ENCODE data around the gene SLC25A33.
A peak's percentile ranks its signal among the peaks of the same experiment; 100 is the strongest.
"Not testable (repeated sequence)": the region's sequence is repeated elsewhere in the genome, so short reads cannot be mapped to it uniquely, and the experiment has no call there.

Gene SLC25A33, protein sequence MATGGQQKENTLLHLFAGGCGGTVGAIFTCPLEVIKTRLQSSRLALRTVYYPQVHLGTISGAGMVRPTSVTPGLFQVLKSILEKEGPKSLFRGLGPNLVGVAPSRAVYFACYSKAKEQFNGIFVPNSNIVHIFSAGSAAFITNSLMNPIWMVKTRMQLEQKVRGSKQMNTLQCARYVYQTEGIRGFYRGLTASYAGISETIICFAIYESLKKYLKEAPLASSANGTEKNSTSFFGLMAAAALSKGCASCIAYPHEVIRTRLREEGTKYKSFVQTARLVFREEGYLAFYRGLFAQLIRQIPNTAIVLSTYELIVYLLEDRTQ

DNA sequence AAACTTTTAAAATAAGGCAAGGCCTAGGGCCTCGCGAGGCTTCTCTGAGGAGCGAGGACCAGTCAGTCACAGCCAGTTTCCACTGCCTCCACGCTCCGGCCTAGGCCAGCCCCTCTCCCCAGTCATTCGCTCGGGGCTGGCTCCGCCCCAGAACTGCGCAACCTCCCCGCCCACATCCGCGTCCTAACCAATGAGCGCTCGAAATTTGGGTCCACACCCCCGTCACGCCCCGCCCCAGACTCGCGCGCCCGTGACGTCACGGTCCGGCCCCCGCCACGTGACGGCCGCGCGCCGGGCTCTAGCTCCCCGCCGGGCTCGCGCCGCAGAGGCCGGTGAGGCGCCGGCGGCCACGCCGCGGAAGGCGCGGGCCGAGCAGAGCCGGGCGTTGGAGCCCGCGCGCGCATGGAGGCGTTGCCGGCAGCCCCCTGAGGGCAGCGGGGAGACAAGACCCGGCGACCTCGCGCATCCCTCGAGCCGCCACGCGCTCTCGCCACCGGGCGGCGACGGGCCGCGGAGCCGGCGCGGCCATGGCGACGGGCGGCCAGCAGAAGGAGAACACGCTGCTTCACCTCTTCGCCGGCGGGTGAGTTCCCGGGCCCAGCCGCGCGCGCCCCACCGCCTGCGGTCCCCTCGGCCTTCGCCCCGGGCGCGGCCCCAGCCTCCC is at the start of gene SLC25A33:
TSS of gene SLC25A33 (plus strand) at position 301 of the 664 bp plus-strand sequence. CDS start at position 528, 227 bp downstream.
- peak; percentile 96 for DNase-seq (ENCODE audit: low read depth)

DNA sequence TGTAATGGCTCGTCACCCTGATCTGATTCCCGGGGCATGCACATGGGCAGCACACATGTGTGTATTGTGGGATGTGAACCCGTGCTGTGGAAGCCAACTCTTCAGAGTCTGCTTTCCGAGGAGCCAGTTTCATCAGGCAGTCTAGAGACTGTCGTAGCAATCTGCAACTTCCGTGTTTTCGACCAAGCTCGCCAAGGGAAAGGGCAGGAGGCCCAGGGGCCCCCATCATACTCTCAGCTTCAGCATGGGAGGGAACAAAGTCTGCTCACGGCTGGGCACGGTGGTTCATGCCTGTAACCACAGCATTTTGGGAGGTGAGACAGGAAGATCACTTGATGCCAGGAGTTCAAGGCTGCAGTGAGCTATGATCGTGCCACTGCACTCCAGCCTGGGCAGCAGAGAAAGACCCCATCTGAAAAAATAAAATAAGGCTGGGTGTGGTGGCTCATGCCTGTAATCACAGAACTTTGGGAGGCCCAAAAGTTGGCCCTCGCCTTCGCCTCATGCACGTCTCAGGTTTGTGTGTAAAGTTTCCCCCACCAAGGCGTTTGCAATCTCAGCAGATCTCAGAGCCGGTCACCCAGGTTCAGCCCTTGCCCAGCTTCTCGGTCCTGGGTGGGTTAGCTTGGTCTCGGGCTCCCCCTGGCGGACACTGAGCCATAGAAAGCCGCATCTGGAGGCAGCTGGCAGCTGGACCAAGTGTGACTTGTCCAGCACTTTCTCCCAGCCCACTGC is 48.5 kb upstream of the SLC25A33 start:
- peak; percentile 70 for DNase-seq (ENCODE audit: low read depth)

DNA sequence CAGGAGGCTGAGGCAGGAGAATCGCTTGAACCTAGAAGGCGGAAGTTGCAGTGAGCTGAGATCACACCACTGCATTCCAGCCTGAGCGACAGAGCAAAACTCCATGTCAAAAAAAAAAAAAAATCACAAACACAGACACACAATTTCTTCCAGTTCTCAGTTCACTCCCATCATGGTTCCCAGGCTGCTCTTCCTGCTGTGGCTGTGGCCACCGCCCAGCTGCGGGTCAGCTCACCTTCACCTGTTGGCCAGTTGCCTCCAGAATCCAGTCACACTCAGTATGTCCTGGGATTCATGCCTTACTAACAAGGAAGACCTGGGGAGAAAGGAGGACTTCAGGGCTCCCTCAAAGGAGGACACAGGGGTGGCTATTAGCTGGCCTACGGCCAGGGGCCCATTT is 45.9 kb upstream of the SLC25A33 start:
- no peak for DNase-seq (ENCODE audit: low read depth)

DNA sequence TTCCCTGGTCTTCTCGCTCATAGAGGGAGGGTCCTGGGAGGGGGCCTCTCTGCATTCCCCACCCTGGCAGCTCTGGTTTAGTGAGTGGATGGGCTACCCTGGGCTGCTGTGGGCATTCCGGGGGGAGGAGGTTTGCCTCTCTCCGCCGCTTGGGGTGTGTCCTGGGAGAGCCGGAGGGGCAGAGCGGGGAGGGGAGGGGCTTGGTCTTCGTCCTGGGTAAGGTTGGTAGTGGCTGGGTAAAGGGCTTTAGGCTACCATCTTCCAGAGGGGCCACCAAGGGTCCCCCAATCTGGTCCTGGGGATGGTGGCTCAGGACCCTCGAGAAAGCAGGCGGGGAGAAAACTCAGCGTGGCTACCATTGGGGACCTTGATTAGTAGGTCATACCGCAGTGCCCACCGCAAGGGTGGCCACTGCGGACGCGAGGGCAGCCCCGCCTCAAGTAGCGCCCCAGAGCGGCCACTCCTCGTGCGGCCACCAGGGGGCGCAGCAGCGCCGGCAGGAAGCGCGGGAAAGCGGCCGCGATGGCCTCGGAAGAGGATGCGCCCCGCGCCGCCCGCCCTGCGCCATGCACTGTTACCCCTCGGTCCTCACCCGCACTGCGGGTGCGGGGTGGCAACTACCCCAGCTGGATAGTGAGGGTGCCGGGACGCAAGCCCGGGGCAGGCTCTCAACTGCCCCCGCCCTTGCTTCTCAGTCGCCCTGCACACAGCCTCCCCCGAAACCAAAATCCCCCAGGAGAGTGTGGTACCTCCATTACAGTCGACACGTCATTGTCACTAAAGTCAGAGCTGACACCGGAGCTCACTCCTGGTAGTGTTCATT is 44.1 kb upstream of the SLC25A33 start:
- peak; percentile 10 for DNase-seq (ENCODE audit: low read depth)

DNA sequence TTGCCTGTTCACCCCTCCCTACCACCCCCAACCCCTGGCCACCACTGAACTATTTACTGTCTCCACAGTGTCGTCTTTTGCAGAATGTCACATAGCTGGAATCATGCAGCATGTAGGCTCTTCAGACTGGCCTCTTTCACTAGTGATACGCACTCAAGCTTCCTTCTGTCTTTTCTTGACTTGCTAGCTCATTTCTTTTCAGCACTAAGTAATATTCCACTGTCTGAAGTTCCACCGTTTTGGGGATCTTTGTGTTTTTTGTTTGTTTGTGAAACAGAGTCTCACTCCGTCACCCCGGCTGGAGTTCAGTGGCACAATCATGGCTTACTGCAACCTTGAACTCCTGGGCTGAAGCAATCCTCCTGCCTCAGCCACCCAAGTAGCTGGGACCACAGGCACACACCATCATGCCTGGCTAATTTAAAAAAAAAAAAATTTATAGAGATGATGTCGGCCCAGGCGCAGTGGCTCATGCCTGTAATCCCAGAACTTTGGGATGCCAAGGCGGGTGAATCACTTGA is 43.4 kb upstream of the SLC25A33 start:
- DNase-seq (ENCODE audit: low read depth), result no peak

DNA sequence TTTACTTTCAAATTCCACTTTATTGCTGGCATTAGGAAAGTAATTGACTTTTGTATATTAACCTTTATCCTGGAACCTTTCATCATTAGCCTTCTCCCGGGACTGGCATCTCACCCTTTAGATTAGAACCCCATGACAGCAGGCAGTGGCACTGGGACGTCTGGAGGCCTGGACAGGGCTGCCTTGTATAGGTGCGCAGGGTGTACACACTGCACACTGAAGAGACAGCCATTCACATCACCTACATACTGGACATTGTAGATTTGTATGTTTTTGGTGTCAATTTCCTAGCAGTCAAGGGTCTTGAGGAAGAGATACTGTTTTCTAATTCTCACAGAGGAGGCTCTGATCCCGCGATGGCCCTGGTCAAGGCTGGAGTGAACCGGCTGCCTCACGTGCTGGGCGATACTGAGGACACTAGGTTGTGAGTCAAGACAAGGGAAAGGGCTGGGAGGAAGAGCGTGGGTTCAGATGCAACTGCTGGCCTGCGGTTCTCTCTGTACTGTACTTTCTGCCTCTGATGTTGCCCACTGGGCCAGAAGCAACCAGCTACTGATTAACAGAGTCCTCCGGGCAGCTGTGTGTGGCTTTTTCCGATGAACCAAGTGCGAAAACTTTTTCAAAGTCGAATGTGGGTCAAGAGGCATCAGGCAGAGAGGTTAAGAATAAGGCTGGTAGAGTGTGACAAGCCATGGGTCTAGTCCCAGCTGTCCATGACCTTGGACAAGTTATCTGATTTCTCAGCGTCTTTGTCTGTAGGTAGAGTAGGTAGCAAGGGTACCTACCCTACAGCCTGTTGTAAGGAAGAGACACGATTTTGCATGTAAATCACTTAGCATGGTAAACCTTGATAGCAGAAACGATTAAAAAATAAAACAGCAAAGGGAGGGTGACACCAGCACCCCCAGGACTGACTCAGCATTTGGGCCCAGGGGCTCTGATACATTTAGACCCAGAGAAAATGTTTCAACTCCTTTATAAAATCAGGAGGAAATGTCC is 38.2 kb upstream of the SLC25A33 start:
- no peak for DNase-seq (ENCODE audit: low read depth)

DNA sequence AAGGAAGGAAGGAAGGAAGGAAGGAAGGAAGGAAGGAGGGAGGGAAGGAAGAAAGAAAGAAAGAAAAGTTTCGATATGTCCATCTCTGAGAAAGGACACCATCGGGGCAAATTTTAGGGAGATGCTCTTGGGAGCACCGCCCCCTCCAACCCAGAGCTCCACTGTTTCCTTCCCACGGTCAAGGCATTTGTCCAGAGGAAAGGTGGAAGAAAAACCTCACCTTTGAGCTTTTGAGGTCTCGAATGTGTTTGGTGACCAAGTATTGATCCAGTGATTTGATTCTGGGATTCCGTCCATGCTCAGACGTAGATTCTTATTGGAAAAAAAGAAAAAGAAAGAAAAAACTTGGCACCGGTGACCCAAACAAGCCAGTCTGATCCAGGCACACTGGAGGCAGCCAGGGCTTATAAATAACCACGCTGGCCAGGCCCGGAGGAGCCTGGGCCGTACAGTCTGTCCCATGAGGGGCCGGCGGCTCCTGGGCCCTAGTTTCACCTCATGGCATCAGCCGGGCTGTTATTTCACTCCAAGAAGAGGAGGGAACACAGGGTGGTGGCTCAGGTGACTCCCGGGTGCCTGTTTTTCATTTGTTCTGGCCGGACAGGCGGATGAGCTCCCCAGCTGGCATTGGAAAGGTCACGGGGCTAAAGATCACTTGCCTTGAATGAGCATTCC is 36.1 kb upstream of the SLC25A33 start:
- DNase-seq (ENCODE audit: low read depth), result no peak

DNA sequence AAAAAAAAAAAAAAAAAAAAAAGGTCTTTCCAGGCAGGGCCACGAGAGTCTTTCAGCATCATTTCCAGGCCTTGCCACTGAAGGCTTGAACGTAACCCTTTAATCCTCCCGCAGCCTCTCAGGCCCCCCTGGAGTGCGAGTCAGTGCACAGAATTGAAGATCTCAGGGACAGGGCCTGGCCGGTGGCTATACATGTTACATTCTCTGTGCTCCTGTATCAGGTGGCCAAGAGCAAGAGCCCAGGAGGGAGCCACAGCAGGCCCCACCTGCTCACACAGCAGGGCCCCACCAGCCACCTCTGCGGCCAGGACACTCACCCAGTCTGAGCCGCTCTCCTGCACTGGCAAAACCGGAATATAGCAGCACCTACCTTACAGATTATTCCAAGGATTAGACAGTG is 34.1 kb upstream of the SLC25A33 start:
- DNase-seq (ENCODE audit: low read depth), result no peak

DNA sequence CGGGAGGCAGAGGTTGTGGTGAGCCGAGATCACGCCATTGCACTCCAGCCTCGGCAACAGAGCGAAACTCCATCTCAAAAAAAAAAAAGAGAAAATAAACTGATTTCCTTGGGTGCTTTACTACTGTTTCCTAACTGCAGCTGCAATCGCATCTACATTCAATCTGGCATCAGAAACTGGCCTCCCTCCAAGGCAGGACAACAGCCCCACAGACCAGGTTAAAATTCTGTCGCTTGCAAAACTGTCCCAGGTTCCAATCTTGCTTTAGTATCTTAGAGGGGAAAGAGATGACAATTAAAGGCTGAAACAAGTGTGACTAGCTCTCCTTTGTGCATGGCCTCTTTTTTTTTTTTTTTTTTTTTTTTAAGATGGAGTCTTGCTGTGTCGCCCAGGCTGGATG is 32.4 kb upstream of the SLC25A33 start:
- no peak for DNase-seq (ENCODE audit: low read depth)

DNA sequence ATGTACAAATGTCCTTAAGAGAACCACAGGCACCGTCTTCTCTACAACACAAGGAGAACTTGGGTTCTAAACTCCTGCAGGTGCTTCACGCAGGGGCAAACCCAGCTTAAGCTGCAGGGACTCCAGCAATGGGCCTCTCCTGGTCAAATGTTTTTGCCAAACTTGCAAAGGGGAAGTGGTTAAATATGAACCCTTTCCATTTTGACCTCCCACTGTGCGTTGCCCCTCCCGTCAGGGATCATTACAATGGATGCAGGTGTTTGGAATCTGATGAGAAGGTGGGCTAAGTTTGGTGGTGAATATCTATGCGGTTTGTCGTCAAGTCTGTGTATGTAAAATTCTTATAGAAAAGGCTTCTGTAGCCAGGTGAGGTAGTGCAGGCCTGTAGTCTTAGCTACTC is 29.1 kb upstream of the SLC25A33 start:
- DNase-seq (ENCODE audit: low read depth), result no peak

DNA sequence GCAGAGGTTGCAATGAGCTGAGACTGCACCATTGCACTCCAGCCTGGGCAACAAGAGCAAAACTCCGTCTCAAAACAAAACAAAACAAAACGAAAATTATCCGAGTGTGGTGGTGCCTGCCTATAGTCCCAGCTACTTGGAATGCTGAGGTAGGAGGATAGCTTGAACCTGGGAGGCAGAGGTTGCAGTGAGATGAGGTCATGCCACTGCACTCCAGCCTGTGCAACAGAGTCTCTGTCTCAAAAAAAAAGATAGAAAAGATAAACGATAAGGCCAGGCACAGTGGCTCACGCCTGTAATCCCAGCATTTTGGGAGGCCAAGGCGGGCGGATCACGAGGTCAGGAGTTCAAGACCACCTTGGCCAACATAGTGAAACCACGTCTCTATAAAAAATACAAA is 23.7 kb upstream of the SLC25A33 start:
- not testable (repeated sequence) for DNase-seq (ENCODE audit: low read depth)

DNA sequence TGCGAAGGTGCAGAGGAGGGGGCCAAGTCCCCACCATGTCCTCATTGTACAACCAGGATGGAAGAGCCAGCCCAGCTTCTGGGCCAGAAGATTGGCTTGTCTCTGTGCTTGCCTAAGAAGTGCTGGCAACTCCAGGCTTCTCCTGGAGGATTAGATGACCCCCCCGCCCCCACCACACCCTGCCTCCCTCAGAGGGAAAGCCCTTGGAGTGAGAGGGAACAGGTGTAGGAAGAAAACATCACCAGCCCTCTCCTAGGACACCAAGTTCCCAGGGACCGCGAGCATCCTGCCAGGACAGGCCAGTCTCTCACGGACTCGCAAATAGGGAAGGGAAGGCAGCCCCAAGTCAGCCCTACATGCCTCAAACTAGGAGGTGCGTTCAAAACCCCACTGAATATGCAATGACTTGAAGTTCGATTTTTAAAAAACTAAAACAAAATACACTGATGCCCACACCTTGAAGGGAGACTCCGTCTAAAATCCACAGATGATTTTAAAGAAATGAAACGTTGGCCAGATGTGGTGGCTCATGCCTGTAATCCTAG is 20.7 kb upstream of the SLC25A33 start:
- DNase-seq (ENCODE audit: low read depth), result no peak

DNA sequence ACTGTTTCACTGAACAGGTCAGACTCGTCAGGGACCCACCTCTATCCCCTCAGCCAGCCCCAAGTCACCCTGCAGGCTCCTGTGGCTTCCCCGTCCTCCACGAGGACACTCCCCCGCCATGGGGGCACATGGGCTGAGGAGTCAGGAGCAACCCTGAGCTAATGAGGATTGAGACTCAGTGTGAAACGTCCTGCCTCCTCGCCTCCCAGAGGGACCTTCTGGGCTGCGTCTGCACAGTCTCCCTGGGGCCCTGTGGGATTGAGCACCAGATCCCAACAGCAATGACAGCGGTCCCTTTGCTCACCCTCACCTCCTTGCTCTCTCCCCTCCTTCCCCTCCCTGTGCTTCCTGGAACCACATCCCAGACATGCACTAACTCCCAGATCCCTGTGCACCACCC is 18.9 kb upstream of the SLC25A33 start:
- DNase-seq (ENCODE audit: low read depth), result no peak

DNA sequence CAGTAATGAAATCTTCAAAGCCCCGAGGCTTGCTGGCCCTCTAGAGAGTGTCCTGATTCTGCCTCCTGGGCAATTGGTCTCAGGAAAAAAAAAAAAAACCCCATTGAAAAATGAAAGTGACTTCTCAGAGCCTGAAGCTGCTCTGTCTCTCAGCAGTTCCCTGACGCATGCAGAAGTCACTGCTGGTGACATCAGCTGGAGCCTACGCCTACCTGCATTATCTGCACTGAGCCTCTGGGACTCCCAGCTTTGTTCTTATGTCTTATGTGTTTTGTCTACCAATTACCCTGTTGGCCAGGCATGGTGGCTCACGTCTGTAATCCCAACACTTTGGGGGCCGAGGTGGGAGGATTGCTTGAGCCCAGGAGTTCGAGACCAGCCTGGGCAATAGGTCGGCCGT is 10.1 kb upstream of the SLC25A33 start:
- no peak for DNase-seq (ENCODE audit: low read depth)

DNA sequence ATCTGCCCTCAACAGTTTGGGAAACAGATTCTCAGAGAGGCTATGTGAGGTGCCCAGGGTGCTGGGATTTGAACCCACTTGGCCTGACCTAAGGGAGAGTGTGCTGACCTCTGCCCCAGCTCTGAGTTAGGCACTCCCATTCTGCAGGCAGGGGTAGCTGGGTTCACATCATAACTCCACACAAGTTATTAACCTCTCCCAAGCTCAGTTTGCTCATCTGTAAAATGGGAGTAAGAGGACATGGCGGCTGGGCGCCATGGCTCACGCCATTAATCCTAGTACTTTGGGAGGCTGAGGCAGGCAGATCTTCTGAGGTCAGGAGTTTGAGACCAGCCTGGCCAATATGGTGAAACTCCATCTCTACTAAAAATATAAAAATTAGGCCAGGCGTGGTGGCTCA is 8.9 kb upstream of the SLC25A33 start:
- DNase-seq (ENCODE audit: low read depth), result no peak

DNA sequence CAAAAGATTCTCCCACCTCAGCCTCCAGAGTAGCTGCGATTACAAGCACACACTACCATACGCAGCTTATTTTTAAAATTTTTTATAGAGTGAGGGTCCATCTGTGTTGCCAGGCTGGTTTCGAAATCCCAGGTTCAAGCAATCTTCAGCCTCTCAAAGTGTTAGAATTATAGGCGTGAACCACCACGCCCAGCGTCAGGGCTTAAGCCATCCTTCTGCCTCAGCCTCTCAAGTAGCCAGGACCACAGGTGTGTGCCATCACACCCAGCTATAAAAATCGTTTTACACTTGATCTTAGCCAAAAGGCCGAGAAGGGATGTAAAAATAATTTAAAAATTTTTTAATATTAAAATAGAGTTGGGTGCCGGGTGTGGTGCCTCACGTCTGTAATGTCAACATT is 4.3 kb upstream of the SLC25A33 start:
- DNase-seq (ENCODE audit: low read depth), result no peak

DNA sequence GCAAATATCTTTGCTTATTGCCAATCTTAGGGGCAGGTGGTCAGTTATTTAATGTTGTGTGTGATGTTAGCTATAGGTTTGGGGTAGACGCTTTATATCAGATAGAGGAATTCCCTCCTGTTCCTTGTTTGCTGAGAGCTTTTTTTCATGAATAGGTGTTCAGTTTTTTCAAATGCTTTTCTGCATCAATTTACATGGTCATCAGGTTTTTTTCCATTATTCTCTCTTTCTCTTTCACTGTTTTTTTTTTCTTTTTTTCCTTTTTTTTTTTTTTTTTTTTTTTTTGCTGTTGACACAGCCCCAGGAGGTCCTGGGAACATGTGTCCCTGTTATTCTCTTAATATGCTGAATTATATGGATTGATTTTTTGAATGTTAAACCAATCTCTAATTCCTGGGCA is 3.0 kb upstream of the SLC25A33 start:
- no peak for DNase-seq (ENCODE audit: low read depth)

DNA sequence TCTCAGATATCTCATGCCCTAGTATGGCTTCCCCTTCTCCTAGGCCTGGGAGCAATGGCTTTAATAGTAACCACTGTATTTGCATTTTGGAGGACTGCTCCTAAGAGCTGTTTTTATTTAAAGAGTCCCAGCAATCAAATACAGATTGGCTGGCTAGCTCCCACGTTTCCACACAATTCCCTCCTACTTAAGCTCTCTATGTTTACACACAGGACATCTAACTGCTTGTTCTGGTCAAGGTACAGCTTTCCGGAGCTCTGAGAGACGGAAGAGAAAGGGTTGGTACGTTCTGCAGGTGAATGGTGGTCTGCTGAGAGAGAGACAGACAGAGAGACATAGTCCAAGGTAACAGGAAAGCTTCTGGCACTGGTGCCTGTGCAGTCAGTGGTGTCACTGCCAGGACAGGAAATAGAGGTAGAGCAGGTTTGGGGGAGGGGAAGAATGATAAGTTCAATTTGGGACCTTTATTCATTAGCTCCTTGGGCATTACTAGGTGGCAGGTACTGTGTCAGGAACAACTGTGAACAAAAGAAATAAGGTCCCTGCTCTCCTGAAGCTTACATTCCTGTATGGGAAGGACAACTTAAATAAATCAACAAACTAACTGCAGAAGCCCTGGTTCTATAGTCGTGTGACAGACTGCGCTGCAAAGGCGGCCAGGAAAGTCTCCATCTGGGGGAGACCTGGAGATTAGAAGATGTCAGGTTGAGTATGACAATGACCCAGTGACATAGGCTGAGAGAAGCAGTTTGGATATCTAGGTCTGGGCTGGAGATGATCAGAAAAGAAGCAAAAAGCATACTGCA is 1.2 kb upstream of the SLC25A33 start:
- DNase-seq (ENCODE audit: low read depth), result no peak

DNA sequence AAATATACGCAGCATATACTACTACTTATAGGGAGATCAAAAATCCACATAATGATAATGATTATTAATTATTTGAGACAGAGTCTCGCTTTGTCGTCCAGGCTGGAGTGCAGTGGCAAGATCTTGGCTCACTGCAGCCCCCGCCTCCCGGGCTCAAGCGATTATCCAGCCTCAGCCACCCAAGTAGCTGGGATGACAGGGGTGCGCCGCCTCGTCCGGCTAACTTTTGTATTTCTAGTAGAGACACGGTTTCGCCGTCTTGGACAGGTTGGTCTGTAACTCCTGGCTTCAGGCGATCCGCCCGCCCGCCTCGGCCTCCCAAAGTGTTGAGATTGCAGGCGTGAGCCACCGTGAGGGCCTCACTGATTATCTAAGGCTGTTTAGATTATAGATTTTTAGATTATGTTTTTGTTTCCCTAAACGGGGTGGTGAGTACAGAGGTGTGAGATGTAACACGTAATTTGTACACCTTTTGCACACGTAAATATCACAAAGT is 548 bp upstream of the SLC25A33 start:
- DNase-seq (ENCODE audit: low read depth), result no peak
